Measurements from ENCODE around the gene TNFRSF18.

TNFRSF18 gene

DNA sequence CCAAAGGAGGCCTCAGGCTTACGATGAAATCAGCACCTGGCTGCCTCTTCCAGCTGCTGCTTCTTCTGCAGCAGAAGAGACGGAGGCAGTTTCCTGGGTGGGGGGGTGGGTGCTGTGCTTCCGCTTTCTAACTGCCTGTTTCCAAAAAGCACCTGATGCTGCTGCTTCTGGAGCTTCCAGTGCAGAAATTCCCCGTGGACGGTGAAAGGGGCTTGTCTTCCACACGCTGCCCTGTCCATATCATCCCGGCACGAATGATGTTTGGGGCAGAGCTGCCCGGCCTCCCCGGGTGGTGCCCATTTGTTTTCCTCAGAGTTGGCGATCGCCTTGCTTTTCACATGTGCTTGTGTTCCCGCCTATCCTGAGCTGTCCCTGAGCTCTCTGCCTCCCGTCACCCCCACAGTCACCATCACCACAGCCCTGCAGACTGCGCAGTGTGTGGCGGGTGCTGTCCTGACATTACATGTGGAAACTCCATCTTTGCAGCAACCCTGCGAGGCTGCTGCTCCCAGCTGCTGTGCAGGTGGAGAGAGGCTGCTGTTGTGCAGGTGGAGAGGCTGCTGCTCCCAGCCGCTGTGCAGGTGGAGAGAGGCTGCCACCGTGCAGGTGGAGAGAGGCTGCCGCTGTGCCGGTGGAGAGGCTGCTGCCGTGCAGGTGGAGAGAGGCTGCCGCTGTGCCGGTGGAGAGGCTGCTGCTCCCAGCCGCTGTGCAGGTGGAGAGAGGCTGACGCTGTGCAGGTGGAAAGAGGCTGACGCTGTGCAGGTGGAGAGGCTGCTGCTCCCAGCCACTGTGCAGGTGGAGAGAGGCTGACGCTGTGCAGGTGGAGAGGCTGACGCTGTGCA is 30.9 kb downstream of the TNFRSF18 start:
- FAIRE-seq = no peak

DNA sequence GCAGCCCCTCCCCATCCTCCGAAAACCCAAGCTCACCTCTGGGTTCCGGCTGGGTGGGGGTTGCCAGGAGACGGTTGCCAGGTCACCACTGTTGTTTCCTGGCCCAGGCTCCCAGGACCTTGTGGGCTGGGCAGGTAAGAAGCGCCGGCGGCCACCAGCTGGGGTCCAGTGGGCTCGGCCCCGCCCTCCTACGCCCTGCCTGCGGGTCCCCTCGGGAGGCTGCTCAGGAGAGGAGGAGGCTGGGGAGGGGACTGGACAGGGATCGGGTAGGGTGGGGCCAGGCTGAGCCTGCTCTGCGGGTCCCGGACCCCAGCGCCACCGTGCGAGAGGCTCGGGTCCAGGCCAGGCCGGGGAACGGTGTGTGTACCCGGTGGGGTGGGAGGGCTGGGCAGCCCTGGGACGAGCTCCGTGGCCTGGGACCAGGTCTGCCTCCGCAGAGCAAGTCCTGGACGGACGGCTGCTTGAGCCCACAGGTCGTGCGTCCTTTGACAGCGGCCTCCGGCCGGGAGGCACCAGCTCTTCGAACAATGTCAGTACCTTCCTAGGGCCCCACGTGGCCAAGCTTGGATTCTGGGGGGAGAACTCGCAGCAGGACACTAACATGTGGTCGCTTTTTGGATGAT is 32.5 kb downstream of the TNFRSF18 start, which contains the start of gene TTLL10:
Gene TTLL10 (plus strand): TSS at position 88 of the 623 bp plus-strand sequence. CDS start 5,336 bp downstream, outside the sequence.
- no peak for FAIRE-seq

DNA sequence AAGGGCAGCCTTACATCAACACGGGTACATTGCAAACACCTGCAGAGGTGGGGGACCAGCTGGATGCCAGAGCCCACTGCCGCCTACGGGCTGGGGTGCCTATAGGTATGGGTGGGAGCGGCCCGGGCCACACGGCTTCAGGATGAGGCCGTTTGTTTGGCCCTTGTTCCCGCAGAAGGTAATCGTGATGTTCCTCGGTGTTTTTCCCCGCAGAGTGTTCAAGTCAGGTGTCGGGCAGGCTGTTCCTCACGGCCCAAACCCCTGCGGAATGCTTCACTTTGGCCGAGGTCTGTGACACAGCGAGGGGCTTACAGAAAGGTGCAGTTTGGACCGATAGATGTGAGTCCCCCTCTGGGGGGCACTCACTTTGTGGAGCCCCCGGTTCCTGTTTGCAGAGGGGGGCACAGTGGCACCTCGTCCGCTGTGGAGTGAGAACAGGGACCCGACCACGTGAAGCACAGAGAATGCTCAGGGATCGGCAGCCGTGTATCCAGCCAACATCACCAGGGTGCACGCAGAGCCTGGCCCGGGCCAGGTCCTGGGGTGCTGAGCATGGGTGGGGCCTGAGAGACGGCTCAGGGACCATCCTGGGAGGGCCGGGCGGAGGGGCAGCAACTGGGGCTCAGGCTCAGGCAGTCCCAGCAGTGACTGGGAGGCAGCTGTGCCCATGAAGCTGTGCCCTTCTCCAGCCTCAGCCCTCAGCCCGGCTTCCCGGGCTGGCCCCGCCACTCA is 33.2 kb downstream of the TNFRSF18 start:
- no peak for FAIRE-seq

DNA sequence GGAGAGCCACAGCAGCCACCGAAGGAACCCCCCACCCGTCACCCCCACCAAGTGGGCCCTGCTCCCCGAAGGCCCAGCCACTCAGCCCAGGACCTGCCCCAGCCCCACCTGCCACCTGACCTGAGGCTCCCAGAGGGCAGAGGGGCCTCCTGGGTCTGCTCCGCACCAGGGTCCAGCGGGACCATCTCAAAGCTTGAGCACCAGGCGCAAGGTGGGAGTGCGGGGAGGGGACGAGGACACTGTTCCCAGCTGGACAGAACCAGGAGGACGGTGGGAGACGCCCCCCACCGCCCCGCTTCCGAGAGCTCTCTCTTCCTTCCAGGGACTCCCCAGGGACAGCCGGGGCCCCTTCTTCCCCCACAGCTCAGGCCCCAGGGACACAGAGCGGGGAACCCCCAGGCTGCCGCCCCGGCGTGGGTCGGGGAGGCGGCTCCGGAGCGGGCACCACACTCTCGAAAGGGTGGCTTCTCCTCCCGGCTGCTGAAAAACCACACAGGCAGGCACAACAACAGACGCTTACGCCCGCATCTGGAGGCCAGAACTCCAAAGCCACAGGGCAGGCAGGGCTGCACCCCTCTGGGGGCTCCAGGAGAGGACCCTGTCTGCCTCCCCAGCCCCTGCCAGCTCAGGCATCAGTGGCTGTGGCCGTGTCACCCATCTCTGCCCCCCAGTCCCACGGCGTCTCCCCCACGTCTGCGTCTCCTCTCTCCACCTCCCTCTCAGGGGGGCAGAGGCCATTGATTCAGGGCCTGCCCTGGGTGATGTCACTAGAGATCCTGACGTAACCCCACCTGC is 34.6 kb downstream of the TNFRSF18 start:
- FAIRE-seq = no peak

DNA sequence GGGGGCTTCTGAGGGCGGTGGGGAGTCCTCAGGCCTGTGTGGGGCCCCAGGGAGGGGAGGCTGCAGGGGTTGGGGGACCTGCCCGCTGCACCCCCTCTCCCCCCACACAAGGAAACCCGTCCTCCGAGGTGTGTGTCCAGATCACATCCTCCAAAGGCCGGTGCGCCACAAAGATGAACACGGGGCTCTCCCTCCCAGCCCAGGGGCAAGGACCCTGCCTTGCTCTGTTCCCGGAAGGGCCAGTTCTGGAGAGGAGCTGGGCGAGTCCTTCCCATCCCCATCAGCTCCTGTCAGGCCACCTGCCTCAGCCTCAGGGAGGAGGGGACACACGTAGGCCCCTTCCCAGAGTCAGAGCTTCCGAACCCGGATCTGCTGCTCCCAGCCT is 35.2 kb downstream of the TNFRSF18 start:
- FAIRE-seq = no peak

DNA sequence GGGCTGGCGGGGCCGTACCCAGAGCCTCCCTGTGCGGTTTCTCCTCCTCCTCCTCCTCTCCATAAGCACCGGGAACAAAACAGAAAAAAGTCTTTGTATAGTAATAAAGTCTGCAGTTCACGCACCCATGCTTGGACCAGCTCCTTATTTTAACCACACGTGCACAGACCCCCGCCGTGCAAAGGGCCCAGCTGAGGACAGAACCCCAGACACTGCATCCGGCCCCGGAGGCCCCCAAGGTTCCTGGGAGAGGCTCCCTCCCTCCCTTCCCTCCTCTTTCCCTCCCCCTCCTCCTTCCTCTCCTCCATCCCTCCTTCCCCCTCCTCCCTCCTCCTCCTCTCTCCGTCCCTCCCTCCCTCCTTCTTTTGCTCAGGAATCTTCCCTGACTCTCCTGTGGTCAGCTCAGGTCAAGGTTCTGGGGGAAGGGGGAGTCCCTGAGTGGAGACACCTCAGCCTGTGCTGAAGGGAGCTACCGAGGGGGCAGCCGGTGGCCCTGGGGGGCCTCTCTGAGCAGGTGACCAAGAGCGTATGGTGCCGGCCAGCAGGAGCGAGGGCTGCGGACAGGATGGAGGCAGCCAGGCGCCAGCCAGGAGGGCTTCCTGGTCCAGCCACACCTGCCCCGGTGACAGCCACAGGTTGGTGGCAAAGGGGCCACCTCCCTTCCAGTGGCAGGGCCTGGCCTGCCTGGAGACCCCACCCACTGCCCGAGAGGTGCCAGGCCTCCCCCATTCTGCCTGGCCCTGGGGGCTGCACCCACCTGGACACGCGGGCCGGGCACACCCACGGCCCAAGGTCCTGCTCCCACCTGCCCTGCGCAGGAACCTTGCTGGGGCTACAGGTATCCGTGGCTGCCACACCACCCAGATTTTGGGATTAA is 35.9 kb downstream of the TNFRSF18 start:
- FAIRE-seq = no peak

DNA sequence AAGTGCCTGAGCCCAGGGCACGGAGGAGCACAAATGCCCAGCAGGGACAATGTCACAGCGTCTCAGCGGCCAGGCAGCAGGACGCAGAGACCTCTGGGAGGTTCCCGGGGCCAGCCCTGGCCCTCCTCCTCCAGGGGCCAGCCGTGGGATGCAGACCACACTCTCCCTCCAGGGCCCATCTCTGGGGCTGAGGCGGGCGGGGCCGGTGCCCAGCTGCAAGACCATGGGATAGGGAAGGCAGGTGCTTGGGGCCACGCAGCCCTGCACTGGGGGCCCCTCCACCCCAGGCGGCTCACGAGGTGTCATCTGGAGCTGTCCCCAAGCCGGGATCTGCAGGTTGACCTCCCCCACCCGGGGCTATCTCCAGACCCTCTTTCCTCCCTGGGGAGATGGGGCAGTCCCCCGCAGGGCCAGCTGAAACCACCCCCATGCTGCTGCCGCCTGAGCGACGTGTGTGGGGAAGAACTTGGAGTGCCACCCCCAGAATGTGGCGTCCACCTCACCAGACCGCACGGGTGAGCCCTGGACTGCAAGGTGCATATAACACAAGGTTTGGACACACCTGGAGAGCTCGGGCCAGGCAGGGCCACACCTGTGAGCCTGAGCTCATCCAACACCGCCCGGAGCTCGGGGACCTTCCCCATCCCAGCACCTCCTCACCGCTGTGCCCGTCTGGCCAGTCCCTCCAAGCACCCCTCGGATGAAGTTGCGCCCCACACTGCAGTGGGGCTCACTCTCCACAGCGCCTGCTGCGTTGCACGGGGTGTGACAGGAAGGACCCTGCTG is 36.8 kb downstream of the TNFRSF18 start:
- FAIRE-seq = no peak

DNA sequence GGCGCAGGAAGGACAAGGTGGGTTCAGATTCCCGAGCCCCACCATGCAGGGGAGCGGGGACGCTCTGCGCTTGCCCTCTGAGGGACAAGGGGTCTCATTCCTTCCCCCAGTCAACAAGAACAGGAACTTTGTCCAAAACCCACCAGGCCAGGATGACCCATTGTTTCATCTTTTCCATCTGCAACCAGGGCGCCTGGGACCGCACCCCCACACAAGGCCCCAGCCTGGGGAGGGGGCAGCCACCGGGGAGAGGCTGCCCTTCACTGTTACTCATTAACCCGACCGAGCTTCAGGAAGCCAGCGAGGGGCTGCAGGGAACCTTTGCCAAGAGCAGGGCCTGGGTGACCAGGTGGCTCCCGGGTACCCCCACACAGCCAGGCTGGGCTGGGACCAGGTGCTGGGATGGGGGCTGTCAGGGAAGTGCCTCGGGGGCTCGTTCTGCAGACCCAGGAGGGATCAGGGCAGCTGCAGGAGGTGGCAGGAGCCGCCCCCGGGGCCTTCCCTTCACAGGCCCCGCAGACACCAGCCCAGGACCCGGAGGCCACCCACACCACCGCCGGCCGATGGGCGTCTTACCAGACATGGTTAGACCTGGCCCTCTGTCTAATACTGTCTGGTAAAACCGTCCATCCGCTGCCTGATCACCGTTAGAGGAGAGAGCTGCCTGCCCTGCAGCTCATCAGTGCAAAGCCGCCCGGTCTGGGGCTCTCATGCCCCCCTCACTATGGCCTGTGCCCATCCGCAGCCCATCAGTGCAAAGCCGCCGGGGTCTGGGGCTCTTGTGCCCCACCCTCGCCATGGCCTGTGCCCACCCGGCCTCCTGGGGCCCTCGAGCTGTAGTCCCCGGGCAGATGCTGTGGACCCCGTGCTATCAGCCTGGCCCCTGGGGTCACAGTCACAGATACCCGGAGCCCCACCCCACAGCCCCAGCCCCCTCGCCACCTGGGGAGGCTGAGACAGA is 37.7 kb downstream of the TNFRSF18 start:
- no peak for FAIRE-seq

DNA sequence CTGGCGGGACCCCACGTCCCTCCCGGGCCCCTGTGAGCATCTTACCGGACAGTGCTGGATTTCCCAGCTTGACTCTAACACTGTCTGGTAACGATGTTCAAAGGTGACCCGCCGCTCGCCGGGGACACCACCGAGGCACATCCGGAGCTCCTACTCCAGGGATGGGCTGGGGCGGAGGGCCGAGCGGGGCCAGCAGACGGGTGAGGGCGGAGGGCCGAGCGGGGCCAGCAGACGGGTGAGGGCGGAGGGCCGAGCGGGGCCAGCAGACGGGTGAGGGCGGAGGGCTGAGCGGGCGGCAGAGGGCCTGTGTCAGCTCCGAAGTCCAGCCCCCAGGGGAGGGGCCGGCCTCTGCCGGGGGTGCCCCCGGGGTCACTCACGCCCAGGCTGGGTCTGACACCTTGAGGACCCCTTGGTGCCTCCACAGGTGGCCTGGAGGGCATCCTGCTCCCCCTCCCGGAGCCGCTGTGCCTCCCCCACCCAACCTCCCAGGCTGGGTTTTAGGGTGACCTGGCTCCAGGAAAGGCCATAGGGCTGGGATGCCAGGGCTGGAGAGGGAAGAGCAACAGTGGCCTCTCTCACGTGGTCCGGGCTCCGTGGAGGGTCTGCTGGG is 38.4 kb downstream of the TNFRSF18 start:
- no peak for FAIRE-seq

DNA sequence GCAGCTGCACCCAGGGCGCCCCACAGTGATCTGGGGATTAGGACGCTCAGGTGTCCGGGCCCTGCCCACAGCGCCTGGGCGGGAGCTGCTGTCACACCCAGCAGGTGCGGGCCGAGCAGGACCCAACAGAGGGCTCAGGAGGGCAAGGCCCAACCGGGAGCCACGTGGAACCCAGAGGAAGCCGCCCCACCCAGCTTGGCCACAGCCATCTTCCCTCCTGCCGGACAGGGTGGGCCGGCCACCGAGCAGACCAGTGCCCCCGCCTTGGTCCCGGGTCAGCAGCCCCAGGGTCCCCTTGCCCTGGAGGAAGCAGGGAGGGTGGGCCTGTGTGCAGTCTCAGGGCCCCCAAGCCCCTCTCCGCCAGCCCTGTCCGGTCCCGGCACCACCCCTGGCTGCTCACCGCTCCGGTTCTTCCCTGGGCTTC is 39.0 kb downstream of the TNFRSF18 start:
- no peak for FAIRE-seq

DNA sequence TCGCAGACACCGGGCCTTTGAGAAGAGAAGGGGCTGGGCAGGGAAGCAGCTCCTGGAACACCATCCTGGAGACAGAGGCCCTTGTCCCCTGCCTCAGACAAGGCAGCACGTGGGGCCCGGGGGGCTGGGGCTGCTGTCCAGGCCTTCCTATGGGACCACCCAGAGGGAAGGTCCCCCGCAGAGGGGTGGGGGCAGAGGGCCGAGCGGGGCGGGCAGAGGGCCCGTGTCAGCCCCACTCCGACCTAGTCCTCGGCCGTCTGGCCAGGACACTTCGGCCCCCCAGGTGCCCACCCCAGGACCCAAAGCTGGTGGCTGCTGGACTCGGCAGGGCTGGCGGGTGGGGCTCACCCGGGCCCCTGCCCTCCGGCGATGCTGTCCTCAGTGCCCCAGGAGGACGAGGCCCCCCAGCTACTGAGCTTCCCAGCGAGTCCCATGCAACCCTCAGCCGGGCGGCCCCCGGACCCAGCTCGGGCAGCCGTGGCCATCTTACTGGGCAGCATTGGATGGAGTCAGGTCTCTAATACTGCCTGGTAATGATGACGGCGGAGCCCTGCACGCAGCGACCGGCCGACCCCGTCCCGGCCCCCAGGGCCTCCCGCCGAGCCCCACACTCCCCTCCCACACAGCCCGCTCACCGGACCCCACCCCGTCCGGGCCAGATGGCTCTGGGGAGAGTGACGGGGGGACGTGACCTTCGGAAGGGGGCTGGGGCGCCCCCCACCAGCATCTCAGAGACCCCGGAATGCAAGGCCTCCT is 39.6 kb downstream of the TNFRSF18 start:
- FAIRE-seq = no peak

DNA sequence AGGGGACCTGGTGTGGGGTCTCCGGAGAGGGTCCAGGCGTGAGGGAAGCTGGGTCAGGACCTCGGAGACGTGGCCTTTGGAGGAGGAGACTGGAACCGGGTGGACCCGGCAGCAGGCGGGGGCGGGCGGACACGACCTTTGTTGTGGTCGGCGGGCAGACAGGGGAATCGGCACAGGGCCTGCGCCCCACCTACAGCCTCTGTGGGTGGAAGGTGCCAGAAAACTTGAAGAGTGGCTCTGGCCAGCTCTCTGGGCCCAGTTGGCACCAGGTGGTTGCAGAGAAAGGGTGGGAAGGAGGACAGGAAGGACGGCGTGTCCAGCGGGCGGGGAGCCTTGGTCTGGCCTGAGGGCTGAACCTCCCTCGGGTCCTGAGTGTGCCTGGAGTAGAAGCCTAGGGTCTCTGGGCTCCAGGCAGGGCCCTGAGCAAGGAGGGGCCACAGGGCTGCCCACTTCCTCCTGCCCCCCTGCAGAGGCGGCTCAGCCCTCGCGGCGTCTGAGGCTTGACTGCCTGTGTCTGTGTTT is 40.4 kb downstream of the TNFRSF18 start:
- FAIRE-seq = no peak

DNA sequence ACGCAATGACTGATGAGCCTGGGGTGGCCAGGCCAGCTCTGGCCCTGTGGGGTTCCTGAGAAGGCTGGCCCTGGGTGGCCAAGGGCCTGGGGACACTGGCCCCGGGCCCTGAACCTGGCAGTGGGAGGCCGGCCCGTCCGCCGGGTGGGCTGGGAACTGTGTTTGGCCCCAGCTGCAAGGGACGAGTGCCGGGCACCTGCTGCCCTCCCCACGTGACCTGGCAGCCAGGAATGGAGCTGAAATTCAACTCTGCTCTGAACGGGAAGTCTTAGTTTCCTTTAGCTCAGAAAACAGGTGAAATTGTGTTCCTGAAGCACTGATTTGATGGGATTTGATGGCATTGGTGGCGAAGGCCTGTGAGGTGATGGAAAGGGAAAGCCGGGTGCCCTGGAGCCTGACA is 40.9 kb downstream of the TNFRSF18 start:
- no peak for FAIRE-seq

DNA sequence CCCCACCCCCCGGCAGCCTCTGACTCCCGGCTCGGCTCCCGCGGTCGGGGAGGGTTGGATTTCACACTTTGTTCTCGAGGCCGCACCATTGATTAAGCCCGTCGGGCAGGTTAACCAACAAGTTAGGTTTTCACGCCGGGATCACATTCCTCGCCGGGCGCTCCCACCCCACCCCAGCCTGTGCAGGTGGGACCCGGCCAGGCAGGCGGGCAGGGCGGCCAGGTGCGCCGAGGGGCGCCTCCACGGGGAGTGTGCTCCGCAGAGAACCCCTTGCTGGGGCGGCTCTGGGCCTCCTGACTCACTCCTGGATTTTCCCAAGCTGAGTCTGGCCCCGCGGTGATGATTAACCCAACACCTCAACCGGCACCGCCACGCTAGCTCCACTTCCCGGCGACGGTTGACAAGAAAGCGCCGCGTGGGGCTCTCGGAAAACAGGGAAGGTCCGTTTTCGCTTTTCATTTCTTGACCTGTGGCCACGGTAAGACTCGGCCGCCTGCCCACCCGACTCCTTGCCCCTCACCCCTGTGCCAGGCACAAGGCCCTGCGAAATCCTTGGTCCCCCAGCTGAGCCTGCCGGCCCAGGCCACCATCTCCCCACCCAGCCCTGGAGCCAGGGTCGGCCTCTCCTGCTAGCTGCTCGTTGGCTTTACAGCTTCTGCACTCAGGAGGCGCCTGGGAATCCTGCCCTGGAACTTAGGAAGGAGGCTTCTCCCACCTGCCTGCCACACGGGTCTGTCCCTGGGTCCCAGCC is 41.5 kb downstream of the TNFRSF18 start:
- no peak for FAIRE-seq

DNA sequence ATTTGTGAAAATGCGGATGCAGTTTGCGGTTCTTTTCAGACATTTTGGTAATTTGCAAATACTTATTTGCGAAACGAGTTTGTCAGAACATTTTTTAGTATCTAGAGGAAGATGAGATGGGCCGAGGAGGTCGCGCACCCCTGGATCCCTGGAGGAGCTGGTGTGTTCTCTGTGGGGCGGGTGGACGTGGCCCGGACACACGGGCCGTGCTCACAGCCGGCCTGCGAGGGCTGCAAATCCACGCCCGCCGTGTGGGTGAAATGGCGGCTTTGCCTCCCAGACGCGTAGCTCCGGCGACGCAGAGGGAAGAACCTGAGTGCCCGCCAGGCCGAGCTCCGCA is 42.1 kb downstream of the TNFRSF18 start:
- no peak for FAIRE-seq

DNA sequence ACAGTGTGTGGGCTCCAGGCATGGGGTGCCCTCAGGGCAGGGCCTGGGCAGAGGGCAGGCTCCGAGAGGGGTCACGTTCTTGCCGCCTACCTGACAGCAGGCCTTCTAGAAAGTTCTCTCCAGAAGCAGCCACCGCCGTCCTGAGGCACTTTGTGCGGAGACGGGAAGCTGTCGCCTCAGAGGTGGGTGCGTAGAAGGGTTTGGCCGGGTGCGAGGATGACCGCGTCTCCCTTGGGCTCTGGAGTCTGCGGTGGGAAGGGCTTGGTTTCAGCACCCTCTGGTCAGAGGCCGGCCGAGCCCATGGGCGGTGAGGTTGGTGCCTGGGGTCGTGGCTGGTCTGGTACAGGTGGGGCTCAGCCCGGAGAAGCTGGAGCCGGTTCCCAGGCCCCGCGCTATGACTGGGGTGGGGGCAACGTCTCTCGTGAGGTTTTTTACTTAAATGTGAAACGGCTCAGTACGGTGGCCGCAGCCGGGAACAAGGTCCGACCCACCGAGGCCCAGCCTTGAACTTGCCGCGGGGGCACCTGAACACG is 42.8 kb downstream of the TNFRSF18 start:
- FAIRE-seq = no peak

Data from endometrium (tissue), 2 donors.